HG03432 (cell line): ENCODE data around the gene TMEM178B.

ENCODE experiments used
- ATAC-seq: cut with Tn5 transposase; IDR thresholded peaks from one replicate; pipeline ENCODE4 v1.9.1; 2021; ENCODE audit warnings: mild to moderate bottlenecking, moderate library complexity; ENCODE audit not compliant: unreplicated experiment

The TMEM178B gene

DNA sequence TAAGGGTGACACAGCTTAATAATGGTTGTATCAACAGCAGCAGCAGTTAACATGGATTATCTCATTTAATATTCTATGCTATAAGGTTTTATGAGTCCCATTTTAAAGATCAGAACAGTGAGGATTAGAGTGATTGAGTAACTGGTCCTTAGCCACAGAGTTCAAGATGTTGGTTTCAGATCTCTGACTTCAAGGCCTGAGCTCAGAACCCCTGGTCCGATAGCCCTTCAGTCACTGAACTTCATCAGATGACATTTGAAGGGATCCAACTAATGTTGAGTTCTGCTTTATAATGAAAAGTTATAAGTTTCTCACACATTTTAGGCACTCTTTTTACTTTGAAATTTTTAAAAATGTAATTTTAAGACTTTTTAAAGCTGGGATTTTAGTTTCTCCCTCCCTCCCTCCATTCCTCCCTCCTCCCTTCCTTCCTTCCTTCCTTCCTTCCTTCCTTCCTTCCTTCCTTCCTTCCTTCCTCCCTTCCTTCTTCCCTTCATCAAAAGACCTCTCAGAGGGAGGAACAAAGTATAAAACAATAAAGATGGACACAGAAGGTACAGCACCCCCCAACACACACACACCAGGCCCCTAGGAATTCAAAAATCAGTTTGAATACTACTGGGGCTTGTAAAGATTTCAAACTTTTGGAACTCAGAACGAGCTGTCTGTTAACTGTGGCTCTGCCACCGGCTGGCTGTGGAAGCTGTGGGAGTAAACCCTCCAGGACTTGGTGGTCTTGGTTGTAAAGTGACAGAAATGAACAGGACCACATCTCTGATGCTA, 270.5 kb downstream of the TMEM178B start:
- no peak for ATAC-seq

GRCh38 chr7:141348728-141349127, 274.9 kb downstream of the TMEM178B start:
- no peak for ATAC-seq

DNA sequence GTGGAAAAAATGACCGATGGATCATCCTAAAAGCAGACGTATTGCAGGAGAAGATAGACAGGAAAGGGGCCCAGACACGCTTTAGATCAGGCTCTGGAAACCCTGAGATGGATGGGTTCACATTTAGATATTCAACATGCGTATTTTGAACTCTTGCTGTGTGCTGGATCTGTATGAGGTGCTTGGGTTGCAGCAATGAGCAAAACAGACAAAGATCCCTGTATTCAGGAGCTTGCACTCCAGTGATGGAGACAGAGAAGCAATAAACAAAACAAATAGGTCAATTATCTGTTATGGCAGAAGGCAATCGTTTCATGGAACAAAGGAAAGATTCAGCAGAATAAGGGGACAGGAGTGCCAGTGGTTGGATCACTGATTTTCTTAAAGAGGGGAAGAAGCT, 275.5 kb downstream of the TMEM178B start:
- no peak for ATAC-seq

GRCh38 chr7:141349804-141350203, 275.9 kb downstream of the TMEM178B start:
- ATAC-seq, result no peak

DNA sequence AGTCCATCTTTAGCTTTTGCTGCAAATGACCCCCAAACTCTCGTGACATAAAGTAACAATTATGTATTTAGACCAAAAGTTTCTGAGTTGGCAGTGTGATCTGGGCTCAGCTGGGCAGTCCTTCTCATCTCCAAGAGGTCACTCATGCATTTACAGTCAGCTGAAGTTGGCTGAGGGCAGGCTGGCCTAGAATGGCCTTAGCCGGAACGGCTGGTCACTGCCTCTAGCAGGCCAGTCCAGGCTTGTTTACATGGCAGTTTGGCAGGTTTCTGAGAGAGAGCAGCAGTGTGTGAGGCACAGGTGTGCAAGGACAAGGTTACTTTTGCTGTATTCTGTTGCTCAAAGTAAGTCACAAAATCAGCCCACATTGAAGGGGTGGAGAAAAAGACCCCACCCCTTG, 277.3 kb downstream of the TMEM178B start:
- ATAC-seq, result no peak

DNA sequence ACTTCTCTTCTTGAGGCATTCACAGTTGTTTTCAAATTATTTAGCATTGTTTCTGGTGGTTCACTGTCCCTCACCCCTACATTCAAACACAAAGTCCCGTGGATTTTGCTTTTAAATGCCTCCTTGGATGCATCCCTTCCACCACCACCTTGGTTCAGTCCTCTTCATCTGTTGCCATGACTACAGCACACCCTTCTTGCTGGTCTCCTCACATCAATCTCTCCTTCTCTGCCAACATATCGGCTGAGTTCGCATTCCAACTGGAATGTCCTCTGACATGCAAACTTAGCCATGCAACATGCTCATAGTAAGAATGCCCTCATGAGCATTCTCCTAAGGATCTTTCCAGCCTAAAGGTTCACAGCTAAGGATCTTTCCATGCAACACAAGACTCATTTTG, 279.1 kb downstream of the TMEM178B start:
- ATAC-seq, result no peak

DNA sequence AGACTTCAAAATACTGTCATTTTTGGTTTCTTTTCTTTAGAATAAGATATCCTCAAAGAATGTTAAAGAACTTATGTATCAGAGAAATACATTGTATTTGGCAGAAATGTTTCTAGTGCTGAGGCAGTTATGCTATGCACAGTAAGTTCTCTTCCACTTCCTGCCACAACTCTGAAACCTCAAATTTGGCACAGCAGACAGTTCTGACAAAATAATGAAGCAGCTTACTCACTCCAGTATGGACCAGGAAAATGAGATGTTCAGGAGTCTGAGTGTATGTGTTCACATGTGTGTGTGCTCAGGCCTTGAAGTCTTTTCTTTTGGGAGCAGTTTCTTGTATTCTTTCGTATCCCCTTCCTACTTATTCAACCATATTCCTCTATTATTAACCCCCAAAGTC, 280.4 kb downstream of the TMEM178B start:
- ATAC-seq, result no peak

GRCh38 chr7:141355032-141355431, 281.2 kb downstream of the TMEM178B start:
- no peak for ATAC-seq

GRCh38 chr7:141356161-141356560, 282.3 kb downstream of the TMEM178B start:
- ATAC-seq, result no peak

DNA sequence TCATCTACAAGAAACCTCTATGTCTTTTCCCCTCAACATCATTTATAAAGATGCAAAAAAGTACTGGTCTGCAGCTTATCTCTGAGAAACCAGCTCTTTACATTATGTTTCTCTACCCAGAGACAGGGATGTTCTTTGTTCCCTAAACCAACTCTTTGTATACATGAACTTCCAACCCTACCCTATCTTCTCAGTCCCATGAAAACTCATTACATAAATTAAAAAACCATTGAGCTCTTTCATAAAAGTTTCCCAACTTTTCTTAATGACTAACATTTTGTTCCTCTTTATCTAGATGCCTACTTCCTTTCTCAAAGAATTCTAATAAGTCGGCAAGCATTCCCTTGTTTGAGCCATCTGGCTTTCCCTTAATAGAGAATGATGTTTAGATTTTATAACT, 284.5 kb downstream of the TMEM178B start:
- ATAC-seq, result no peak

DNA sequence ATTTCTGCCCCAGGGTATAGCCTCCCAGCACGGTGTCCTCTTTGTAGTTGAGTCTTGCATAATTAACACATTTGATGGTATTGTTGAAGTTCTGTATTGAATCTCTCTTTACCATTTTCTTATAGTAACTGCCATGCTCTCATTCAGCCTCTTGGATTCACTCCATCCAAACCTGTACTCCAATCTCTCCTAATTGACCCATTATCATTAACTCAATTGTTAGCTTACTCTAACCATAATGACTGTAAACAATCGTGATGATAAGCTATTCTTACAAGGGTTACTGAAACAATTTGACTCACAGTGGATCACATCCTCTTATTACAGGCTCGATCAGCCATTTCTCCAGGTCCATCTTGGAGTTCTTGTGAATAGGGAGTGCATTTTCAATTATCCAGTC, 285.4 kb downstream of the TMEM178B start:
- no peak for ATAC-seq

DNA sequence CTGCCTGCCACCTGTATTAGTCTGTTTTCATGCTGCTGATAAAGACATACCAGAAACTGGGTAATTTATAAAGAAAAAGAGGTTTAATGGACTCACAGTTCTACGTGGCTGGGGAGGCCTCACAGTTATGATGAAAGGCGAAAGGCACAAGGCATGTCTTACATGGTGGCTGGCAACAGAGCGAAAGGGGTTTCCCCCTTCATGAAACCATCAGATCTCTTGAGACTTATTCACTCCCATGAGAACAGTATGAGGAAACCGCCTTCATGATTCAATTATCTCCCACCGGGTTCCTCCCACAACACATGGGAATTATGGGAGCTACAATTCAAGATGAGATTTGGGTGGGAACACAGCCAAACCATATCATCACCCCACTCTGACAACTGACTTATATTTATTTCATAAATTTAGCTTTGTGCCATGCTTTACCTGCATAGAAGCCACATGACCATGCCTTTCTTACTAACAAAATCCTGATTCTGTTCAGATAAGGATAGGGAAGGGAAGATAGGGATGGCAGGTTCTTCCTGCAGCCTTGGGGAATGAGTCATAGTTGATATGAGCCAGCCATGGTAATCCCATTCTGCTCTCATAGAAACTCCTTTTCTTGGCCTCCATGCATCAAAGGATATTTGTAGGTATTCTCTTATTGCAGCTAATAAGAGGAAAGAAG, 286.0 kb downstream of the TMEM178B start:
- no peak for ATAC-seq

DNA sequence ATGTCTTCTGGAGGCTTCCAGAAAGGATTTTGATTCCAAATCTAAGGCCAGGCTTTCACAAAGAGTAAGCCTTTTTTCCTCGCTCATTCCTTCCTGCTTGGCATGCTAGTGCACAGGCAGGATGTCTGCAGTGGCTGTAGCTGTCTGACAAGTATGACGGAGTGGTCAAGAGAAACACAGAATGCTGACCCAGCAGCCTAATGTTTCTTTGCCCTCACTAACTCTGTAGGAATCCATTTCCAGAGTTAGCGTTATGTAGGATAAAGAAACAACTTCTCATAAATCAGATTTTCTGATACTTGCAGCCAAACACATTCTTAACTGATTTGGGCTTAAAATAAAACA, 286.5 kb downstream of the TMEM178B start:
- ATAC-seq, result no peak

- ATAC-seq, result no peak
These were observed 286.9 kb downstream of the TMEM178B start for GRCh38 chr7:141360803-141361202.

- ATAC-seq, result no peak
These were observed 287.6 kb downstream of the TMEM178B start for GRCh38 chr7:141361479-141361878.

DNA sequence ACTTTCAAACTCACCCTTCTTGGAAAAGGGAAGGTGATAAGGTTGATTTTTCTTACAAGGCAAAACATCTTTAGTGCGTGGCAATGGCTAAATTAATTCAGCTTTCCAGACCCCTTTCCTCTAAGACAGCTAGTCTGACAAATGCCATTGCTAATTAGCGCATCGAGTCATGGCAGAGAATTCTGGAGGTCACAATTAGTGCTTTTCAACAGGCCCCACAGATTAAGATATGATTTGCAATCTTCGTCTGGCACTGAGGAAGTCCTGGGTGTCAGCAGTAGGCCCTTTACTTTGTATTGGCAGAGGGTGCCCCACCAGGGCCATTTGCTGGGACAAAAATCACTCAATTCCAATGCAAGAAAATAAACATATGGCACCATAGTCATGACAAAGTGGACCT, 288.1 kb downstream of the TMEM178B start:
- no peak for ATAC-seq

GRCh38 chr7:141362580-141363435, 288.9 kb downstream of the TMEM178B start:
- ATAC-seq, result no peak

DNA sequence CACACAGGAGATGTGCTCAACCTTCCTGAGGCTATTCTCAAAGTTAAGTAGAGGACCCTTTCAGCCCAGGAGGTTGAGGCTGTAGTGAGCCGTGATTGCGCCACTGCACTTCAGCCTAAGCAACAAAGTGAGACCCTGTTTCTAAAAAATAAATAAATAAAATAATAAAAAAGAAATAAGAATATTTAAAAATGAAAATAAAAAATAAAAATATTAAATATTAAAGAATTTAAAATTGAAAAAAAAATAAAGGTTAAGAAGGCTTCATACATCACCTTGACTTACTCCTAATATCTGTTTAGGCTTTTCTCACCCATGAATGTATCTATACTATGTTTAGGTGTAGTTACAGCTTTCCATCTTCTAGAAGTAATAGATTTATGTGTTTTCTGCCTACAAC, 289.9 kb downstream of the TMEM178B start:
- ATAC-seq, result no peak

GRCh38 chr7:141366091-141366621, 292.3 kb downstream of the TMEM178B start:
- ATAC-seq, result no peak

GRCh38 chr7:141369422-141369821, 295.6 kb downstream of the TMEM178B start:
- ATAC-seq, result no peak

- ATAC-seq, result no peak
These were observed 296.3 kb downstream of the TMEM178B start for GRCh38 chr7:141370178-141370577.
